HepG2 (cell line): ENCODE measurements around the gene COMT. TPM values are rescaled to one million over a fixed set of nuclear protein-coding genes. Genes with fewer than 3 reads are reported as not detected.

Source experiments
- HOXA9 ChIP-seq: sonication (generic); formaldehyde crosslinking; IDR thresholded peaks from 2 replicates; pipeline ENCODE4 v1.8.1; 2022; ENCODE audit warnings: missing genetic modification reagents, mild to moderate bottlenecking, moderate library complexity, borderline replicate concordance
- MLXIP ChIP-seq: sonication (generic); formaldehyde crosslinking; IDR thresholded peaks from 2 replicates; pipeline ENCODE4 v1.9.0; 2021; ENCODE audit warnings: missing genetic modification reagents, borderline replicate concordance
- RARG ChIP-seq: sonication (generic); formaldehyde crosslinking; IDR thresholded peaks from 2 replicates; pipeline ENCODE4 v1.4.0; 2020; ENCODE audit warnings: low read depth, mild to moderate bottlenecking, missing genetic modification reagents
- STAG1 ChIP-seq: sonication (generic); formaldehyde crosslinking; IDR thresholded peaks from 2 replicates; pipeline ENCODE4 v1.4.0; 2020; ENCODE audit warnings: missing genetic modification reagents
- TBX2 ChIP-seq: sonication (generic); formaldehyde crosslinking; IDR thresholded peaks from 2 replicates; pipeline ENCODE4 v1.5.0; 2020; ENCODE audit warnings: missing genetic modification reagents, mild to moderate bottlenecking, borderline replicate concordance
- ZBTB33 ChIP-seq: sonication (generic); formaldehyde crosslinking; IDR thresholded peaks from 2 replicates; pipeline ENCODE4 v1.4.0; 2020; ENCODE audit warnings: missing genetic modification reagents
- polyA plus RNA-seq, 8 experiments: library from polyadenylated mRNA; depleted of rRNA in 3 of 8; stranded (reverse) in 7 of 8; unstranded in 1 of 8; fragments of >200 nt; fragmentation: Illumina TruSeq in 4 of 8; extraction: Trizol in 4 of 8; gene quantifications; 2 replicates each; pipeline versions ENCODE4 v1.2.1 to v1.2.3, GENCODE V29; 2011 to 2016; ENCODE audit warnings: low read depth in 4 of 8, missing spikeins in 1 of 8, mixed read lengths in 1 of 8; ENCODE audit not compliant: insufficient read depth in 1 of 8
- total RNA-seq, 5 experiments: library from RNA; depleted of rRNA; stranded (reverse); fragments of >200 nt; fragmentation: Illumina TruSeq; extraction: Trizol; gene quantifications; 2 replicates each; pipeline ENCODE4 v1.2.3, GENCODE V29; 2016; ENCODE audit warnings: low read depth in 1 of 5
- TF ChIP-seq, protein P1 (sequence below): sonication (generic); formaldehyde crosslinking; IDR thresholded peaks from 2 replicates; pipeline ENCODE4 v1.5.1; 2020; ENCODE audit warnings: mild to moderate bottlenecking, missing genetic modification reagents, borderline replicate concordance
- TF ChIP-seq, protein P2 (sequence below): sonication (generic); formaldehyde crosslinking; IDR thresholded peaks from 2 replicates; pipeline ENCODE4 v1.4.0; 2020; ENCODE audit warnings: missing genetic modification reagents
- TF ChIP-seq, protein P3 (sequence below): sonication (generic); formaldehyde crosslinking; IDR thresholded peaks from 2 replicates; pipeline ENCODE4 v1.9.0; 2022; ENCODE audit warnings: low read depth, missing genetic modification reagents
- TF ChIP-seq, protein P4 (sequence below): sonication (generic); formaldehyde crosslinking; IDR thresholded peaks from 2 replicates; pipeline ENCODE4 v1.5.1; 2020; ENCODE audit warnings: missing genetic modification reagents, mild to moderate bottlenecking, borderline replicate concordance
- TF ChIP-seq, protein P5 (sequence below): sonication (generic); formaldehyde crosslinking; IDR thresholded peaks from 2 replicates; pipeline ENCODE4 v1.5.1; 2020; ENCODE audit warnings: mild to moderate bottlenecking, missing genetic modification reagents, moderate library complexity

Gene COMT
- total and polyA plus RNA-seq, 2 of the 13 experiments (the other 11 are each of a cell fraction or from before 2014, with no cell fraction given): 156 to 162 TPM

DNA sequence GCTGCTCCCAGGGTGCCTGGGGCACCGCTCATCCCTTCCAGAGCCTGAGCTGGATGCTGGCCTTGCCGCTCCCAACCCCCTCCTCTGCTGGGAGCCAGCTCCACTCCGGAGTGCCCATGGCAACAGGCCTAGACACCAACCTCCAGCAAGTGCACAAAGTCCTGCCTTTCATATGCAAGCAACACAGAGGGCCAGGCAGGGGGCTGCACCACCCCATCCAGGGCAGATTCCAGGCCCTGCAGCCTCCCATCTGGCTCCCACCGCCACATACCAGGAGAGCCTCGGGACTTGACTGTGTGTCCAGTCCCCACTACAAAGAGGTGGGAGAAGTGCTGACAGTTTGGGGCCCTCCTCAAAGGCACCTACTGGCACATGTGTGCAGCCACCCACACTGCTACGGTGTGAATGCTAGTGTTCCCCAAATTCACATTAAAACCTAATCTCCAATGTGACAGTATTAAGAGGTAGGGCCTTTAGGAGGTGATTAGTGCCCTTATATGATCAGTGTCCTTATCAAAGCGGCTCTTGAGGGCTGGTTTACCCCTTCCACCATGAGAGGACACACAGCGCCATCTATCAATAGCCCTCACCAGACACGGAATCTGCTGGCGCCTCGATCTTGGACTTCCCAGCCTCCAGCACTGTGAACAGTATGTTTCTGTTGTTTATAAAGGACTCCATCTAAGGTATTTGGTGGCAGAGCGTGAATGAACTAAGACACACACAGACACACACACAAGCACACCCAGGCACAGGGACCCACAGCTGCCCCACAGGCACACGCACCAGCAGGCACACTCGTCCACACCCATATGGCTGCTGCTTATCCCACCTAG, 58.9 kb downstream of the COMT start (continued):
- TF ChIP-seq TBX2 (CRISPR knock-in tag) (0 out of 2 replicates have a peak, but pooled peaks have one; percentile 15), STAG1 (CRISPR knock-in tag) (peak; percentile 22; the same call in 1 of the 2 replicates), MLXIP (CRISPR knock-in tag) (no peak), RARG (CRISPR knock-in tag) (no peak), ZBTB33 (CRISPR knock-in tag) (peak; percentile 93), HOXA9 (CRISPR knock-in tag) (no peak)
- TF ChIP-seq, protein P1, sequence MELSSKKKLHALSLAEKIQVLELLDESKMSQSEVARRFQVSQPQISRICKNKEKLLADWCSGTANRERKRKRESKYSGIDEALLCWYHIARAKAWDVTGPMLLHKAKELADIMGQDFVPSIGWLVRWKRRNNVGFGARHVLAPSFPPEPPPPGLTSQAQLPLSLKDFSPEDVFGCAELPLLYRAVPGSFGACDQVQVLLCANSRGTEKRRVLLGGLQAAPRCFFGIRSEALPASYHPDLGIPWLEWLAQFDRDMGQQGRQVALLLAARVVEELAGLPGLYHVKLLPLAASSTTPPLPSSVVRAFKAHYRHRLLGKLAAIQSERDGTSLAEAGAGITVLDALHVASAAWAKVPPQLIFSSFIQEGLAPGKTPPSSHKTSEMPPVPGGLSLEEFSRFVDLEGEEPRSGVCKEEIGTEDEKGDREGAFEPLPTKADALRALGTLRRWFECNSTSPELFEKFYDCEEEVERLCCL (CRISPR knock-in tag): no peak
- TF ChIP-seq, protein P2, sequence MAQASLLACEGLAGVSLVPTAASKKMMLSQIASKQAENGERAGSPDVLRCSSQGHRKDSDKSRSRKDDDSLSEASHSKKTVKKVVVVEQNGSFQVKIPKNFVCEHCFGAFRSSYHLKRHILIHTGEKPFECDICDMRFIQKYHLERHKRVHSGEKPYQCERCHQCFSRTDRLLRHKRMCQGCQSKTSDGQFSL: no peak
- TF ChIP-seq, protein P3, sequence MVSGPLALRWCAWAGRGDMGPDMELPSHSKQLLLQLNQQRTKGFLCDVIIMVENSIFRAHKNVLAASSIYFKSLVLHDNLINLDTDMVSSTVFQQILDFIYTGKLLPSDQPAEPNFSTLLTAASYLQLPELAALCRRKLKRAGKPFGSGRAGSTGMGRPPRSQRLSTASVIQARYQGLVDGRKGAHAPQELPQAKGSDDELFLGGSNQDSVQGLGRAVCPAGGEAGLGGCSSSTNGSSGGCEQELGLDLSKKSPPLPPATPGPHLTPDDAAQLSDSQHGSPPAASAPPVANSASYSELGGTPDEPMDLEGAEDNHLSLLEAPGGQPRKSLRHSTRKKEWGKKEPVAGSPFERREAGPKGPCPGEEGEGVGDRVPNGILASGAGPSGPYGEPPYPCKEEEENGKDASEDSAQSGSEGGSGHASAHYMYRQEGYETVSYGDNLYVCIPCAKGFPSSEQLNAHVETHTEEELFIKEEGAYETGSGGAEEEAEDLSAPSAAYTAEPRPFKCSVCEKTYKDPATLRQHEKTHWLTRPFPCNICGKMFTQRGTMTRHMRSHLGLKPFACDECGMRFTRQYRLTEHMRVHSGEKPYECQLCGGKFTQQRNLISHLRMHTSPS (CRISPR knock-in tag): 0 out of 2 replicates have a peak, but pooled peaks have one; percentile 28
- TF ChIP-seq, protein P4, sequence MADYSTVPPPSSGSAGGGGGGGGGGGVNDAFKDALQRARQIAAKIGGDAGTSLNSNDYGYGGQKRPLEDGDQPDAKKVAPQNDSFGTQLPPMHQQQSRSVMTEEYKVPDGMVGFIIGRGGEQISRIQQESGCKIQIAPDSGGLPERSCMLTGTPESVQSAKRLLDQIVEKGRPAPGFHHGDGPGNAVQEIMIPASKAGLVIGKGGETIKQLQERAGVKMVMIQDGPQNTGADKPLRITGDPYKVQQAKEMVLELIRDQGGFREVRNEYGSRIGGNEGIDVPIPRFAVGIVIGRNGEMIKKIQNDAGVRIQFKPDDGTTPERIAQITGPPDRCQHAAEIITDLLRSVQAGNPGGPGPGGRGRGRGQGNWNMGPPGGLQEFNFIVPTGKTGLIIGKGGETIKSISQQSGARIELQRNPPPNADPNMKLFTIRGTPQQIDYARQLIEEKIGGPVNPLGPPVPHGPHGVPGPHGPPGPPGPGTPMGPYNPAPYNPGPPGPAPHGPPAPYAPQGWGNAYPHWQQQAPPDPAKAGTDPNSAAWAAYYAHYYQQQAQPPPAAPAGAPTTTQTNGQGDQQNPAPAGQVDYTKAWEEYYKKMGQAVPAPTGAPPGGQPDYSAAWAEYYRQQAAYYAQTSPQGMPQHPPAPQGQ (CRISPR knock-in tag): no peak
- TF ChIP-seq, protein P5, sequence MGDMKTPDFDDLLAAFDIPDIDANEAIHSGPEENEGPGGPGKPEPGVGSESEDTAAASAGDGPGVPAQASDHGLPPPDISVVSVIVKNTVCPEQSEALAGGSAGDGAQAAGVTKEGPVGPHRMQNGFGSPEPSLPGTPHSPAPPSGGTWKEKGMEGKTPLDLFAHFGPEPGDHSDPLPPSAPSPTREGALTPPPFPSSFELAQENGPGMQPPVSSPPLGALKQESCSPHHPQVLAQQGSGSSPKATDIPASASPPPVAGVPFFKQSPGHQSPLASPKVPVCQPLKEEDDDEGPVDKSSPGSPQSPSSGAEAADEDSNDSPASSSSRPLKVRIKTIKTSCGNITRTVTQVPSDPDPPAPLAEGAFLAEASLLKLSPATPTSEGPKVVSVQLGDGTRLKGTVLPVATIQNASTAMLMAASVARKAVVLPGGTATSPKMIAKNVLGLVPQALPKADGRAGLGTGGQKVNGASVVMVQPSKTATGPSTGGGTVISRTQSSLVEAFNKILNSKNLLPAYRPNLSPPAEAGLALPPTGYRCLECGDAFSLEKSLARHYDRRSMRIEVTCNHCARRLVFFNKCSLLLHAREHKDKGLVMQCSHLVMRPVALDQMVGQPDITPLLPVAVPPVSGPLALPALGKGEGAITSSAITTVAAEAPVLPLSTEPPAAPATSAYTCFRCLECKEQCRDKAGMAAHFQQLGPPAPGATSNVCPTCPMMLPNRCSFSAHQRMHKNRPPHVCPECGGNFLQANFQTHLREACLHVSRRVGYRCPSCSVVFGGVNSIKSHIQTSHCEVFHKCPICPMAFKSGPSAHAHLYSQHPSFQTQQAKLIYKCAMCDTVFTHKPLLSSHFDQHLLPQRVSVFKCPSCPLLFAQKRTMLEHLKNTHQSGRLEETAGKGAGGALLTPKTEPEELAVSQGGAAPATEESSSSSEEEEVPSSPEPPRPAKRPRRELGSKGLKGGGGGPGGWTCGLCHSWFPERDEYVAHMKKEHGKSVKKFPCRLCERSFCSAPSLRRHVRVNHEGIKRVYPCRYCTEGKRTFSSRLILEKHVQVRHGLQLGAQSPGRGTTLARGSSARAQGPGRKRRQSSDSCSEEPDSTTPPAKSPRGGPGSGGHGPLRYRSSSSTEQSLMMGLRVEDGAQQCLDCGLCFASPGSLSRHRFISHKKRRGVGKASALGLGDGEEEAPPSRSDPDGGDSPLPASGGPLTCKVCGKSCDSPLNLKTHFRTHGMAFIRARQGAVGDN (CRISPR knock-in tag): peak; percentile 81
